WTC11 (cell line): Measurements from ENCODE around the gene SH3GLB2. TPM values are rescaled to one million over a fixed set of nuclear protein-coding genes. Genes with fewer than 3 reads are reported as not detected.
A peak's percentile ranks its signal among the peaks of the same experiment; 100 is the strongest.

Experiments
- ATAC-seq: fragments of 200-7000 bp; cut with Tn5 transposase; 2 replicates; pipeline ENCODE4 v1.10.0; 2021; ENCODE audit warnings: mild to moderate bottlenecking, moderate library complexity
- CTCF ChIA-PET: fragments of 300-600 bp; sonication (Branson Sonifier 250); formaldehyde crosslinking; loops from one replicate; lab custom pipeline; 2021; ENCODE audit warnings: antibody characterized with exemption; lab: Charles Lee
- POLR2A ChIA-PET: fragments of 350-600 bp; sonication (Branson Sonifier 250); formaldehyde crosslinking; loops from one replicate; lab custom pipeline; 2021; ENCODE audit warnings: antibody characterized with exemption; lab: Charles Lee
- DNase-seq: peaks from one replicate; pipeline ENCODE4 v3.0.0; 2021; ENCODE audit warnings: low spot score
- H3K27ac Mint-ChIP-seq: 2 replicates; pipeline ENCODE4 v1.8.0; 2021; ENCODE audit warnings: mixed read lengths
- H3K27me3 Mint-ChIP-seq: 2 replicates; pipeline ENCODE4 v1.8.0; 2021; ENCODE audit warnings: low read depth, mild to moderate bottlenecking, moderate library complexity, mixed read lengths
- H3K36me3 Mint-ChIP-seq: 2 replicates; pipeline ENCODE4 v1.8.0; 2021; ENCODE audit warnings: mixed read lengths
- H3K4me1 Mint-ChIP-seq: 2 replicates; pipeline ENCODE4 v1.8.0; 2022; ENCODE audit warnings: mixed read lengths
- H3K4me3 Mint-ChIP-seq: 2 replicates; pipeline ENCODE4 v1.8.0; 2021; ENCODE audit warnings: mild to moderate bottlenecking, moderate library complexity, mixed read lengths
- H3K9me3 Mint-ChIP-seq: 2 replicates; pipeline ENCODE4 v1.8.0; 2021; ENCODE audit warnings: mixed read lengths
- CREM ChIP-seq: sonication (generic); formaldehyde crosslinking; IDR thresholded peaks from 2 replicates; pipeline ENCODE4 v1.8.1; 2022; ENCODE audit warnings: mild to moderate bottlenecking, missing genetic modification reagents, moderate library complexity
- EMX1 ChIP-seq: fragments of 250-450 bp; sonication (Bioruptor Pico); IDR thresholded peaks from 2 replicates; pipeline ENCODE4 v1.8.0; 2021; ENCODE audit warnings: mild to moderate bottlenecking
- ERG ChIP-seq: fragments of 250-450 bp; sonication (Bioruptor Pico); IDR thresholded peaks from 2 replicates; pipeline ENCODE4 v1.8.0; 2021; ENCODE audit warnings: mild to moderate bottlenecking
- JUN ChIP-seq: sonication (generic); formaldehyde crosslinking; IDR thresholded peaks from 2 replicates; pipeline ENCODE4 v1.8.0; 2023; ENCODE audit warnings: mild to moderate bottlenecking, missing genetic modification reagents
- NR1H2 ChIP-seq: sonication (generic); formaldehyde crosslinking; IDR thresholded peaks from 2 replicates; pipeline ENCODE4 v1.9.0; 2021; ENCODE audit warnings: mild to moderate bottlenecking, moderate library complexity, missing genetic modification reagents
- NR2C2 ChIP-seq: sonication (generic); formaldehyde crosslinking; IDR thresholded peaks from 2 replicates; pipeline ENCODE4 v1.8.0; 2022; ENCODE audit warnings: mild to moderate bottlenecking, missing genetic modification reagents
- SOX15 ChIP-seq: fragments of 250-450 bp; sonication (Bioruptor Pico); IDR thresholded peaks from 2 replicates; pipeline ENCODE4 v1.9.0; 2021; ENCODE audit warnings: mild to moderate bottlenecking
- SP1 ChIP-seq: sonication (generic); formaldehyde crosslinking; conservative IDR thresholded peaks from 2 replicates; pipeline ENCODE4 v1.8.1; 2022; ENCODE audit warnings: missing genetic modification reagents
- TCF7 ChIP-seq: sonication (generic); formaldehyde crosslinking; IDR thresholded peaks from 2 replicates; pipeline ENCODE4 v1.8.0; 2022; ENCODE audit warnings: mild to moderate bottlenecking, low read depth, missing genetic modification reagents, moderate library complexity
- TEAD4 ChIP-seq: sonication (generic); formaldehyde crosslinking; IDR thresholded peaks from 2 replicates; pipeline ENCODE4 v1.8.0; 2022; ENCODE audit warnings: mild to moderate bottlenecking, missing genetic modification reagents
- USF2 ChIP-seq: sonication (generic); formaldehyde crosslinking; IDR thresholded peaks from 2 replicates; pipeline ENCODE4 v1.8.1; 2023; ENCODE audit warnings: mild to moderate bottlenecking, missing genetic modification reagents, moderate library complexity
- ZBTB43 ChIP-seq: sonication (generic); formaldehyde crosslinking; IDR thresholded peaks from 2 replicates; pipeline ENCODE4 v1.8.1; 2023; ENCODE audit warnings: mild to moderate bottlenecking, missing genetic modification reagents
- ZNF121 ChIP-seq: sonication (generic); formaldehyde crosslinking; IDR thresholded peaks from 2 replicates; pipeline ENCODE4 v1.8.0; 2023; ENCODE audit warnings: missing genetic modification reagents
- ZNF317 ChIP-seq: sonication (generic); formaldehyde crosslinking; IDR thresholded peaks from 2 replicates; pipeline ENCODE4 v1.8.1; 2023; ENCODE audit warnings: low read depth, mild to moderate bottlenecking, moderate library complexity, missing genetic modification reagents, borderline replicate concordance
- ZNF423 ChIP-seq: fragments of 250-450 bp; sonication (Bioruptor Pico); IDR thresholded peaks from 2 replicates; pipeline ENCODE4 v2.1.2; 2022; ENCODE audit warnings: mild to moderate bottlenecking, moderate library complexity
- total RNA-seq: library from RNA; stranded (reverse); gene quantifications from 3 replicates; pipeline ENCODE4 v1.2.3, GENCODE V29; 2021
- TF ChIP-seq, protein P1 (sequence below): fragments of 250-450 bp; sonication (Bioruptor Pico); IDR thresholded peaks from 2 replicates; pipeline ENCODE4 v1.9.0; 2021; ENCODE audit warnings: mild to moderate bottlenecking
- TF ChIP-seq, protein P2 (sequence below): fragments of 250-450 bp; sonication (Bioruptor Pico); conservative IDR thresholded peaks from 2 replicates; pipeline ENCODE4 v1.9.0; 2021; ENCODE audit warnings: mild to moderate bottlenecking
- TF ChIP-seq, protein P3 (sequence below): sonication (generic); formaldehyde crosslinking; IDR thresholded peaks from 2 replicates; pipeline ENCODE4 v1.8.1; 2023; ENCODE audit warnings: mild to moderate bottlenecking, missing genetic modification reagents, moderate library complexity
- TF ChIP-seq, protein P4 (sequence below): sonication (generic); formaldehyde crosslinking; IDR thresholded peaks from 2 replicates; pipeline ENCODE4 v1.8.1; 2023; ENCODE audit warnings: mild to moderate bottlenecking, missing genetic modification reagents

The SH3GLB2 gene
- total RNA-seq, 1 experiment from 2014 or later: 59.7 TPM

- ChIA-PET POLR2A (no interaction called here), CTCF (interaction anchor here (0.6 kb wide), 1 partner anchor 32 kb away, joined by 3 read pairs; the partner anchor contains the start of gene SH3GLB2)
- ATAC-seq (no peak), DNase-seq (no peak)
- H3K27ac Mint-ChIP-seq: no peak overlapping the region
- H3K4me3 Mint-ChIP-seq: no peak overlapping the region
- TF ChIP-seq ZNF121 (CRISPR knock-in tag): no peak
- TF ChIP-seq, protein P1, sequence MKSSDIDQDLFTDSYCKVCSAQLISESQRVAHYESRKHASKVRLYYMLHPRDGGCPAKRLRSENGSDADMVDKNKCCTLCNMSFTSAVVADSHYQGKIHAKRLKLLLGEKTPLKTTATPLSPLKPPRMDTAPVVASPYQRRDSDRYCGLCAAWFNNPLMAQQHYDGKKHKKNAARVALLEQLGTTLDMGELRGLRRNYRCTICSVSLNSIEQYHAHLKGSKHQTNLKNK (CRISPR knock-in tag): no peak
- TF ChIP-seq TEAD4 (CRISPR knock-in tag): no peak
- no peak for TF ChIP-seq SP1
- no peak for TF ChIP-seq NR1H2 (CRISPR knock-in tag)
- no peak for TF ChIP-seq JUN (CRISPR knock-in tag)
- TF ChIP-seq, protein P2, sequence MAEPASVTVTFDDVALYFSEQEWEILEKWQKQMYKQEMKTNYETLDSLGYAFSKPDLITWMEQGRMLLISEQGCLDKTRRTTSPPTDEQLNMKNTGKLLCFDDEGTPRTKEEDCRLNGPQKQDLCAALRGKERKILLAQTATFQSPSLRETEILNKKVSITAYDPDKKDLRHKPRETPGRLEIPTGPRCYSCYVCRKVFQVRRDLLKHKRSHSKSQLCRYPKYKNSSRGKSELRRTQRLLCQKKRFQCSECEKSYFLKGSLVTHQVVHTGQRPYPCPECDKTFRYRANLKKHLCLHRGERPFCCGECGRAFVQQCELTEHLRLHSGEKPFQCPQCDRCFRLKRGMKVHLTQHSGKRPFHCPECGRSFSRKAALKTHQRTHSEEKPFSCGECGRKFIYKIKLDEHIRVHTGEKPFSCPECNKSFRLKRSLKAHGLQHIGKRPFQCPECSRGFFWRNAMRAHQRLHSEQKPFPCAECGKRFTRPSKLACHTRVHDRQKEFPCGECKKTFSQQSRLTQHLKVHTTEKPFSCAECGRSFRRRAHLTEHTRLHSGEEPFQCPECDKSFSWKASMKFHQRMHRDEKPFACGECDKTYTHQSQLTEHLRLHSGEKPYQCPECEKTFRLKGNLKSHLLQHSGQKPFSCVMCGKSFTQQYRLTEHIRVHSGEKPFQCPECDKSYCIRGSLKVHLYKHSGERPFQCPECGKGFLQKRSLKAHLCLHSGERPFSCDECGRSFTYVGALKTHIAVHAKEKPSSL (CRISPR knock-in tag): no peak
- TF ChIP-seq TCF7: no peak
- peaks cover 76% of the 10 kb centered on the region for H3K36me3 Mint-ChIP-seq
- H3K4me1 Mint-ChIP-seq: no peaks in the 10 kb centered on the region
- no peaks in the 10 kb centered on the region for H3K27me3 Mint-ChIP-seq
- H3K9me3 Mint-ChIP-seq: no peaks in the 10 kb centered on the region
Observed at GRCh38 chr9:128995791-128996190, 32.3 kb downstream of the SH3GLB2 start.

DNA sequence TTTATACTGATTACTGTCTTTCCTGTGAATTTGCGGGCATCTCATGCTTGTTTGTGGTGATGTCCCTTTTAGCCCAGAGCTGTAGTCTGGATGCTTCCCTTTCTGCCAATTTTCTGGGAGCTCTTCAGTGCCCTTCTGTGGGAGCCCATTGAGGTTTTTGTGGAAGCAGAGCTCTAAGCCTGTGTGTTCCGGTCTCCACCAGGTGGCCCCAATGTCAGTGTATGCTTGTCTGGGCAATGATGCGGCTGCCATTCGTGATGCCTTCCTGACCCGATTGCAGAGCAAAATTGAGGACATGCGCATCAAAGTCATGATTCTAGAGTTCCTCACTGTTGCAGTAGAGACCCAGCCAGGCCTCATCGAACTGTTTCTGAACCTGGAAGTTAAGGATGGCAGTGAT is 35.1 kb downstream of the SH3GLB2 start:
- CTCF ChIA-PET: interaction anchor here (0.6 to 1.5 kb wide), 15 partner anchors 9 to 631 kb away, joined by 3 to 10 read pairs (median 3); partner anchors contain the start of genes ENDOG, MIGA2, SH3GLB2 and SPOUT1

GRCh38 chr9:128987805-128988204 is 40.3 kb downstream of the SH3GLB2 start:
- Mint-ChIP-seq H3K4me1 (no peaks in the 10 kb centered on the region), H3K4me3 (no peak overlapping the region), H3K9me3 (no peaks in the 10 kb centered on the region), H3K36me3 (peaks cover 62% of the 10 kb centered on the region), H3K27me3 (no peaks in the 10 kb centered on the region), H3K27ac (no peak overlapping the region)
- ATAC-seq (no peak), DNase-seq (no peak)
- ChIA-PET POLR2A (interaction anchor here (0.6 kb wide), 1 partner anchor 170 kb away, joined by 4 read pairs; the partner anchor contains the start of gene ENDOG), CTCF (interaction anchor here (0.5 to 1.8 kb wide), 4 partner anchors 112 to 170 kb away, joined by 3 to 4 read pairs (median 4); partner anchors contain the start of genes ENDOG and SPOUT1)
- TF ChIP-seq CREM (CRISPR knock-in tag): no peak
- no peak for TF ChIP-seq EMX1
- TF ChIP-seq, protein P3, sequence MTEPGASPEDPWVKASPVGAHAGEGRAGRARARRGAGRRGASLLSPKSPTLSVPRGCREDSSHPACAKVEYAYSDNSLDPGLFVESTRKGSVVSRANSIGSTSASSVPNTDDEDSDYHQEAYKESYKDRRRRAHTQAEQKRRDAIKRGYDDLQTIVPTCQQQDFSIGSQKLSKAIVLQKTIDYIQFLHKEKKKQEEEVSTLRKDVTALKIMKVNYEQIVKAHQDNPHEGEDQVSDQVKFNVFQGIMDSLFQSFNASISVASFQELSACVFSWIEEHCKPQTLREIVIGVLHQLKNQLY (CRISPR knock-in tag): no peak
- TF ChIP-seq USF2 (CRISPR knock-in tag): no peak
- TF ChIP-seq ZNF423 (CRISPR knock-in tag): no peak
- no peak for TF ChIP-seq SOX15
- TF ChIP-seq, protein P4, sequence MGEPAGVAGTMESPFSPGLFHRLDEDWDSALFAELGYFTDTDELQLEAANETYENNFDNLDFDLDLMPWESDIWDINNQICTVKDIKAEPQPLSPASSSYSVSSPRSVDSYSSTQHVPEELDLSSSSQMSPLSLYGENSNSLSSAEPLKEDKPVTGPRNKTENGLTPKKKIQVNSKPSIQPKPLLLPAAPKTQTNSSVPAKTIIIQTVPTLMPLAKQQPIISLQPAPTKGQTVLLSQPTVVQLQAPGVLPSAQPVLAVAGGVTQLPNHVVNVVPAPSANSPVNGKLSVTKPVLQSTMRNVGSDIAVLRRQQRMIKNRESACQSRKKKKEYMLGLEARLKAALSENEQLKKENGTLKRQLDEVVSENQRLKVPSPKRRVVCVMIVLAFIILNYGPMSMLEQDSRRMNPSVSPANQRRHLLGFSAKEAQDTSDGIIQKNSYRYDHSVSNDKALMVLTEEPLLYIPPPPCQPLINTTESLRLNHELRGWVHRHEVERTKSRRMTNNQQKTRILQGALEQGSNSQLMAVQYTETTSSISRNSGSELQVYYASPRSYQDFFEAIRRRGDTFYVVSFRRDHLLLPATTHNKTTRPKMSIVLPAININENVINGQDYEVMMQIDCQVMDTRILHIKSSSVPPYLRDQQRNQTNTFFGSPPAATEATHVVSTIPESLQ: no peak
- TF ChIP-seq ERG (CRISPR knock-in tag): no peak
- no peak for TF ChIP-seq NR2C2 (CRISPR knock-in tag)

More for the DNA sequence above, 35.1 kb downstream of the SH3GLB2 start:
- TF ChIP-seq ZBTB43 (CRISPR knock-in tag) (no peak), JUN (CRISPR knock-in tag) (no peak), ZNF317 (CRISPR knock-in tag) (no peak), CREM (CRISPR knock-in tag) (no peak)
- TF ChIP-seq, protein P2 (CRISPR knock-in tag): no peak
- TF ChIP-seq, all 79 proteins: peak for 0
- no peaks in the 10 kb centered on the region for H3K27me3 Mint-ChIP-seq
- peaks cover 62% of the 10 kb centered on the region for H3K36me3 Mint-ChIP-seq
- POLR2A ChIA-PET: no interaction called here
- H3K27ac Mint-ChIP-seq: no peak overlapping the region
- no peaks in the 10 kb centered on the region for H3K4me1 Mint-ChIP-seq
- no peak overlapping the region for H3K4me3 Mint-ChIP-seq
- H3K9me3 Mint-ChIP-seq: no peaks in the 10 kb centered on the region
- DNase-seq: peak; percentile 48
- peak; percentile 78 for ATAC-seq
